ENCODE measurements around the gene ZFPM1.

DNA sequence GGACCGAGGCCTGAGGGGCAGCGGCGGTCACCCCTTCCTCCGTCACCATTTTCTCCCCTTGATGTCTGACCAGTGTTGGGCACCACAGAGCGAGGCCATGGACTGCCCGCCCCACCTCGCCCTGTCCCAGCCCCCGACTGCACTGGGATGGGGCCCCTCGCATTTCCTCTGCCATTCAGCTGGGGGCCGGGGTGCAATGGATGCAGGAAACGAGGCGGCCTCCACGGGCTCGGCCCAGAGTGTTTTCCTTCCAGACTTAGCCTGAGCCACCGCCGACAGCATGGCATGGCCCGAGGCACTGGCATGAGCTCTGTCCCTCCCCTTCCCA lies 72.5 kb downstream of the ZFPM1 start:
- TF ChIP-seq, protein P1, sequence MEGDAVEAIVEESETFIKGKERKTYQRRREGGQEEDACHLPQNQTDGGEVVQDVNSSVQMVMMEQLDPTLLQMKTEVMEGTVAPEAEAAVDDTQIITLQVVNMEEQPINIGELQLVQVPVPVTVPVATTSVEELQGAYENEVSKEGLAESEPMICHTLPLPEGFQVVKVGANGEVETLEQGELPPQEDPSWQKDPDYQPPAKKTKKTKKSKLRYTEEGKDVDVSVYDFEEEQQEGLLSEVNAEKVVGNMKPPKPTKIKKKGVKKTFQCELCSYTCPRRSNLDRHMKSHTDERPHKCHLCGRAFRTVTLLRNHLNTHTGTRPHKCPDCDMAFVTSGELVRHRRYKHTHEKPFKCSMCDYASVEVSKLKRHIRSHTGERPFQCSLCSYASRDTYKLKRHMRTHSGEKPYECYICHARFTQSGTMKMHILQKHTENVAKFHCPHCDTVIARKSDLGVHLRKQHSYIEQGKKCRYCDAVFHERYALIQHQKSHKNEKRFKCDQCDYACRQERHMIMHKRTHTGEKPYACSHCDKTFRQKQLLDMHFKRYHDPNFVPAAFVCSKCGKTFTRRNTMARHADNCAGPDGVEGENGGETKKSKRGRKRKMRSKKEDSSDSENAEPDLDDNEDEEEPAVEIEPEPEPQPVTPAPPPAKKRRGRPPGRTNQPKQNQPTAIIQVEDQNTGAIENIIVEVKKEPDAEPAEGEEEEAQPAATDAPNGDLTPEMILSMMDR (IDR thresholded peaks at IDR 0.05 in 2 of 3, conservative IDR thresholded peaks at IDR 0.05 in 1 of 3; ENCODE audit: borderline replicate concordance in 1 of 3, insufficient read depth in 1 of 3, low read depth in 2 of 3, low read length in 2 of 3) = no peak
- no peak for TF ChIP-seq POLR2AphosphoS5 (IDR thresholded peaks at IDR 0.05; ENCODE audit: low read depth, low read length)
- no peak for TF ChIP-seq SRF (IDR thresholded peaks at IDR 0.05; ENCODE audit: low read depth)

Measured in HCT116 (cell line).